H9 (cell line): ENCODE data around the gene LRRIQ4. TPM values are rescaled to one million over a fixed set of nuclear protein-coding genes. Genes with fewer than 3 reads are reported as not detected.

Experiments
- DNase-seq: peaks from one replicate; pipeline ENCODE4 v3.0.0-alpha.2; 2017
- H2AFZ ChIP-seq: one replicate; pipeline ENCODE4 v1.6.1; 2013; ENCODE audit warnings: mild to moderate bottlenecking, low read length, control low read depth, moderate library complexity
- H2AK5ac ChIP-seq: 2 replicates; pipeline ENCODE4 v1.6.1; 2013; ENCODE audit warnings: low read length, control low read depth, mixed read lengths; ENCODE audit not compliant: insufficient read length
- H2BK120ac ChIP-seq: one replicate; pipeline ENCODE4 v1.6.1; 2013; ENCODE audit warnings: low read depth, mild to moderate bottlenecking, low read length, control low read depth, inconsistent platforms; ENCODE audit not compliant: poor library complexity, severe bottlenecking
- H2BK12ac ChIP-seq: 2 replicates; pipeline ENCODE4 v1.6.1; 2013; ENCODE audit warnings: low read length, control low read depth, mixed read lengths, low read depth; ENCODE audit not compliant: insufficient read length
- H2BK15ac ChIP-seq: 2 replicates; pipeline ENCODE4 v1.6.1; 2013; ENCODE audit warnings: low read depth, low read length, control low read depth
- H2BK20ac ChIP-seq: one replicate; pipeline ENCODE4 v1.6.1; 2013; ENCODE audit warnings: low read depth, mild to moderate bottlenecking, low read length, control low read depth, inconsistent platforms; ENCODE audit not compliant: poor library complexity, severe bottlenecking
- H2BK5ac ChIP-seq: 2 replicates; pipeline ENCODE4 v1.6.1; 2013; ENCODE audit warnings: low read length, control low read depth, mixed read lengths; ENCODE audit not compliant: insufficient read length
- H3K14ac ChIP-seq: 2 replicates; pipeline ENCODE4 v1.6.1; 2013; ENCODE audit warnings: low read length, control low read depth; ENCODE audit not compliant: insufficient read depth
- H3K18ac ChIP-seq: 2 replicates; pipeline ENCODE4 v1.6.1; 2013; ENCODE audit warnings: low read depth, mild to moderate bottlenecking, mixed read lengths, low read length, control low read depth; ENCODE audit not compliant: insufficient read length
- H3K23ac ChIP-seq: 2 replicates; pipeline ENCODE4 v1.6.1; 2013; ENCODE audit warnings: low read length, control low read depth, mixed read lengths, low read depth; ENCODE audit not compliant: insufficient read length
- H3K23me2 ChIP-seq: 2 replicates; pipeline ENCODE4 v1.6.1; 2013; ENCODE audit warnings: low read depth, mild to moderate bottlenecking, mixed read lengths, low read length, control low read depth; ENCODE audit not compliant: insufficient read length, poor library complexity, severe bottlenecking
- H3K27ac ChIP-seq: 2 replicates; pipeline ENCODE4 v1.5.1; 2013; ENCODE audit warnings: low read length, control low read depth, mixed read lengths, low read depth; ENCODE audit not compliant: insufficient read length
- H3K27me3 ChIP-seq: 2 replicates; pipeline ENCODE4 v1.6.1; 2013; ENCODE audit warnings: low read length, control low read depth, inconsistent platforms; ENCODE audit not compliant: insufficient read depth
- H3K4ac ChIP-seq: 2 replicates; pipeline ENCODE4 v1.6.1; 2013; ENCODE audit warnings: low read depth, mild to moderate bottlenecking, control low read depth, inconsistent platforms, low read length, moderate library complexity
- H3K4me1 ChIP-seq: 2 replicates; pipeline ENCODE4 v1.6.1; 2013; ENCODE audit warnings: low read length, control low read depth, inconsistent platforms; ENCODE audit not compliant: insufficient read depth
- H3K4me2 ChIP-seq: 2 replicates; pipeline ENCODE4 v1.6.1; 2013; ENCODE audit warnings: low read length, control low read depth, mixed read lengths; ENCODE audit not compliant: insufficient read length, insufficient read depth
- H3K56ac ChIP-seq: 2 replicates; pipeline ENCODE4 v1.6.1; 2013; ENCODE audit warnings: low read depth, mild to moderate bottlenecking, mixed read lengths, low read length, control low read depth; ENCODE audit not compliant: insufficient read length
- H3K79me1 ChIP-seq: 2 replicates; pipeline ENCODE4 v1.6.1; 2013; ENCODE audit warnings: low read depth, mild to moderate bottlenecking, moderate library complexity, low read length, control low read depth, inconsistent platforms; ENCODE audit not compliant: insufficient read depth, poor library complexity, severe bottlenecking
- H3K79me2 ChIP-seq: 2 replicates; pipeline ENCODE4 v1.6.1; 2013; ENCODE audit warnings: low read length, control low read depth, inconsistent platforms; ENCODE audit not compliant: insufficient read depth
- H3K9ac ChIP-seq: 2 replicates; pipeline ENCODE4 v1.6.1; 2013; ENCODE audit warnings: low read length, control low read depth, mixed read lengths; ENCODE audit not compliant: insufficient read length; ENCODE audit errors: extremely low read depth
- H3K9me3 ChIP-seq: one replicate; pipeline ENCODE4 v1.6.1; 2013; ENCODE audit warnings: low read depth, low read length, inconsistent platforms; ENCODE audit not compliant: control insufficient read depth
- H3T11ph ChIP-seq: one replicate; pipeline ENCODE4 v1.6.1; 2013; ENCODE audit warnings: mild to moderate bottlenecking, low read length, control low read depth, inconsistent platforms
- H4K20me1 ChIP-seq: one replicate; pipeline ENCODE4 v1.6.1; 2013; ENCODE audit not compliant: control insufficient read depth, insufficient read length, insufficient read depth
- H4K5ac ChIP-seq: 2 replicates; pipeline ENCODE4 v1.6.1; 2013; ENCODE audit warnings: low read depth, mild to moderate bottlenecking, mixed read lengths, low read length, control low read depth; ENCODE audit not compliant: insufficient read length
- H4K8ac ChIP-seq: replicated peaks from 2 replicates; pipeline ENCODE4 v1.6.1; 2013; ENCODE audit warnings: low read length, control low read depth, mixed read lengths, low read depth; ENCODE audit not compliant: insufficient read length
- H4K91ac ChIP-seq: 2 replicates; pipeline ENCODE4 v1.6.1; 2013; ENCODE audit warnings: low read depth, mild to moderate bottlenecking, moderate library complexity, mixed read lengths, low read length, control low read depth; ENCODE audit not compliant: insufficient read length
- H3K27ac Mint-ChIP-seq, 3 experiments: 2 replicates in 2 of 3; 3 replicates in 1 of 3; pipeline ENCODE4 v1.8.0; 2020 to 2021; ENCODE audit warnings: mixed read lengths in 3 of 3, mild to moderate bottlenecking in 1 of 3, moderate library complexity in 1 of 3
- H3K27me3 Mint-ChIP-seq: 2 replicates; pipeline ENCODE4 v1.8.0; 2021; ENCODE audit warnings: low read depth, mild to moderate bottlenecking, moderate library complexity, mixed read lengths
- H3K36me3 Mint-ChIP-seq, 3 experiments: 2 replicates in 2 of 3; 3 replicates in 1 of 3; pipeline ENCODE4 v1.8.0; 2020 to 2021; ENCODE audit warnings: low read depth in 3 of 3, mixed read lengths in 3 of 3; ENCODE audit not compliant: insufficient read depth in 1 of 3
- H3K4me1 Mint-ChIP-seq, 2 experiments: 2 replicates each; pipeline ENCODE4 v1.8.0; 2020; ENCODE audit warnings: mixed read lengths in 2 of 2
- H3K4me3 Mint-ChIP-seq, 2 experiments: 2 replicates in 1 of 2; 3 replicates in 1 of 2; pipeline ENCODE4 v1.8.0; 2020 to 2021; ENCODE audit warnings: mild to moderate bottlenecking in 2 of 2, mixed read lengths in 2 of 2, moderate library complexity in 1 of 2
- H3K9me3 Mint-ChIP-seq, 2 experiments: 2 replicates in 1 of 2; 3 replicates in 1 of 2; pipeline ENCODE4 v1.8.0; 2020; ENCODE audit warnings: mild to moderate bottlenecking in 2 of 2, mixed read lengths in 2 of 2, moderate library complexity in 1 of 2
- WGBS: extraction: QIAGEN DNeasy Blood & Tissue Kit; methylation state at CpG from one replicate; pipeline ENCODE4 v1.1.7; 2013; ENCODE audit warnings: missing lambda C conversion rate, low lambda C conversion rate, mixed read lengths; ENCODE audit not compliant: insufficient read length; ENCODE audit errors: extremely low coverage; 5-methylcytosine and 5-hydroxymethylcytosine counted together
- total RNA-seq: library from RNA; stranded (reverse); gene quantifications from 2 replicates; pipeline ENCODE4 v1.2.1, GENCODE V29; 2021
- TF ChIP-seq, protein P1 (sequence below): fragments of 200-600 bp; sonication (generic); conservative IDR thresholded peaks from 3 replicates; pipeline ENCODE4 v1.8.0; 2021; ENCODE audit warnings: antibody characterized with exemption, mild to moderate bottlenecking

The LRRIQ4 gene
- total RNA-seq, 1 experiment from 2014 or later = not detected

GRCh38 chr3:169792359-169792758, 20.3 kb upstream of the LRRIQ4 start:
- Histone ChIP-seq H4K91ac (no peak overlapping the region), H3K79me2 (no peaks in the 10 kb centered on the region), H3K23ac (no peak overlapping the region), H2AFZ (no peak overlapping the region), H3K4me2 (no peak overlapping the region), H3K23me2 (no peaks in the 10 kb centered on the region), H2BK5ac (no peak overlapping the region), H3K14ac (no peak overlapping the region), H2BK120ac (no peak overlapping the region), H2BK12ac (no peak overlapping the region), H3K56ac (no peak overlapping the region), H4K5ac (no peak overlapping the region), H3K4ac (no peak overlapping the region), H3K18ac (no peak overlapping the region), H4K8ac (no peak overlapping the region), H3K4me1 (no peaks in the 10 kb centered on the region), H2BK20ac (no peak overlapping the region), H2BK15ac (no peak overlapping the region), H3K9me3 (no peaks in the 10 kb centered on the region), H2AK5ac (no peak overlapping the region), H3T11ph (no peak overlapping the region), H3K27me3 (no peaks in the 10 kb centered on the region), H3K9ac (no peak overlapping the region), H3K79me1 (no peaks in the 10 kb centered on the region), H3K27ac (no peak overlapping the region), H4K20me1 (no peaks in the 10 kb centered on the region)
- no CpG with 5 or more reads among the region's 1 CpG for WGBS
- Mint-ChIP-seq H3K27me3 (no peaks in the 10 kb centered on the region), H3K36me3 (peaks cover 3 to 15% (median 11%) of the 10 kb centered on the region in 3 experiments; a peak in 4 of 7 replicates), H3K4me3 (no peak overlapping the region), H3K4me1 (peaks cover 0 to 8% of the 10 kb centered on the region in 2 experiments; a peak in 2 of 4 replicates), H3K9me3 (no peaks in the 10 kb centered on the region), H3K27ac (no peak overlapping the region)
- no peak for DNase-seq
- TF ChIP-seq, protein P1, sequence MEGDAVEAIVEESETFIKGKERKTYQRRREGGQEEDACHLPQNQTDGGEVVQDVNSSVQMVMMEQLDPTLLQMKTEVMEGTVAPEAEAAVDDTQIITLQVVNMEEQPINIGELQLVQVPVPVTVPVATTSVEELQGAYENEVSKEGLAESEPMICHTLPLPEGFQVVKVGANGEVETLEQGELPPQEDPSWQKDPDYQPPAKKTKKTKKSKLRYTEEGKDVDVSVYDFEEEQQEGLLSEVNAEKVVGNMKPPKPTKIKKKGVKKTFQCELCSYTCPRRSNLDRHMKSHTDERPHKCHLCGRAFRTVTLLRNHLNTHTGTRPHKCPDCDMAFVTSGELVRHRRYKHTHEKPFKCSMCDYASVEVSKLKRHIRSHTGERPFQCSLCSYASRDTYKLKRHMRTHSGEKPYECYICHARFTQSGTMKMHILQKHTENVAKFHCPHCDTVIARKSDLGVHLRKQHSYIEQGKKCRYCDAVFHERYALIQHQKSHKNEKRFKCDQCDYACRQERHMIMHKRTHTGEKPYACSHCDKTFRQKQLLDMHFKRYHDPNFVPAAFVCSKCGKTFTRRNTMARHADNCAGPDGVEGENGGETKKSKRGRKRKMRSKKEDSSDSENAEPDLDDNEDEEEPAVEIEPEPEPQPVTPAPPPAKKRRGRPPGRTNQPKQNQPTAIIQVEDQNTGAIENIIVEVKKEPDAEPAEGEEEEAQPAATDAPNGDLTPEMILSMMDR = no peak
